Neural progenitor cell (in vitro differentiated cells): ENCODE results near the gene SUSD1. TPM values are rescaled to one million over a fixed set of nuclear protein-coding genes. Genes with fewer than 3 reads are reported as not detected.

ENCODE experiments used
- DNase-seq: peaks from one replicate; pipeline ENCODE4 v3.0.0-alpha.2; 2016; ENCODE audit warnings: low spot score
- H2AFZ ChIP-seq: fragments of 200-600 bp; sonication (generic); replicated peaks from 2 replicates; pipeline ENCODE4 v1.6.1; 2016; ENCODE audit warnings: antibody characterized with exemption
- H3F3A ChIP-seq: fragments of 200-600 bp; sonication (generic); 2 replicates; pipeline ENCODE4 v1.6.1; 2016; ENCODE audit warnings: antibody characterized with exemption, low read depth
- H3K27ac ChIP-seq: fragments of 200-600 bp; sonication (generic); 2 replicates; pipeline ENCODE4 v1.5.1; 2016; ENCODE audit warnings: mild to moderate bottlenecking
- H3K27me3 ChIP-seq: fragments of 200-600 bp; sonication (generic); 2 replicates; pipeline ENCODE4 v1.6.1; 2016; ENCODE audit warnings: mild to moderate bottlenecking, moderate library complexity
- H3K36me3 ChIP-seq: fragments of 200-600 bp; sonication (generic); 2 replicates; pipeline ENCODE4 v1.5.1; 2016
- H3K4me1 ChIP-seq: fragments of 200-600 bp; sonication (generic); 2 replicates; pipeline ENCODE4 v1.6.1; 2016; ENCODE audit warnings: mixed run types
- H3K4me2 ChIP-seq: fragments of 200-600 bp; sonication (generic); 2 replicates; pipeline ENCODE4 v1.6.1; 2016
- H3K4me3 ChIP-seq: fragments of 200-600 bp; sonication (generic); 2 replicates; pipeline ENCODE4 v1.5.1; 2016
- H3K79me2 ChIP-seq: fragments of 200-600 bp; sonication (generic); 2 replicates; pipeline ENCODE4 v1.6.1; 2016; ENCODE audit warnings: low read depth
- H3K9ac ChIP-seq: fragments of 200-600 bp; sonication (generic); 2 replicates; pipeline ENCODE4 v1.6.1; 2016
- H3K9me3 ChIP-seq: fragments of 200-600 bp; sonication (generic); 2 replicates; pipeline ENCODE4 v1.5.1; 2016; ENCODE audit warnings: low read depth
- H4K20me1 ChIP-seq: fragments of 200-600 bp; sonication (generic); 2 replicates; pipeline ENCODE4 v1.6.1; 2016; ENCODE audit warnings: low read depth
- H3K27ac Mint-ChIP-seq: 3 replicates; pipeline ENCODE4 v1.8.0; 2021; ENCODE audit warnings: mixed read lengths
- H3K27me3 Mint-ChIP-seq: 2 replicates; pipeline ENCODE4 v1.8.0; 2022; ENCODE audit warnings: low read depth, mild to moderate bottlenecking, inconsistent platforms, moderate library complexity, mixed read lengths; ENCODE audit not compliant: insufficient read depth
- H3K36me3 Mint-ChIP-seq: 3 replicates; pipeline ENCODE4 v1.8.0; 2021; ENCODE audit warnings: mixed read lengths
- H3K4me1 Mint-ChIP-seq: 3 replicates; pipeline ENCODE4 v1.8.0; 2021; ENCODE audit warnings: mixed read lengths
- H3K4me3 Mint-ChIP-seq: 3 replicates; pipeline ENCODE4 v1.8.0; 2021; ENCODE audit warnings: mild to moderate bottlenecking, moderate library complexity, mixed read lengths
- H3K9me3 Mint-ChIP-seq: 3 replicates; pipeline ENCODE4 v1.8.0; 2020; ENCODE audit warnings: mixed read lengths
- CTCF ChIP-seq: fragments of 200-600 bp; sonication (generic); IDR thresholded peaks from 2 replicates; pipeline ENCODE4 v1.5.1; 2017; ENCODE audit warnings: antibody characterized with exemption, mild to moderate bottlenecking
- EZH2 ChIP-seq: fragments of 200-600 bp; sonication (generic); IDR thresholded peaks from 2 replicates; pipeline ENCODE4 v1.6.1; 2017; ENCODE audit warnings: antibody characterized with exemption, mild to moderate bottlenecking, moderate library complexity
- EZH2phosphoT487 ChIP-seq: fragments of 200-600 bp; sonication (generic); IDR thresholded peaks from 2 replicates; pipeline ENCODE4 v1.6.1; 2017; ENCODE audit warnings: antibody characterized with exemption
- total RNA-seq: library from RNA; depleted of rRNA; stranded (reverse); fragments of >200 nt; gene quantifications from 2 replicates; pipeline ENCODE4 v1.2.3, GENCODE V29; 2015; ENCODE audit warnings: low replicate concordance

The SUSD1 gene
- total RNA-seq, 1 donor from 2014 or later = 12.0 TPM

- no peaks in the 10 kb centered on the region for H3K9me3 ChIP-seq
- no peak overlapping the region for H3K4me2 ChIP-seq
- no peaks in the 10 kb centered on the region for H3K36me3 ChIP-seq
- Mint-ChIP-seq H3K27ac (no peak overlapping the region), H3K9me3 (peaks cover under 1% of the 10 kb centered on the region), H3K4me3 (no peak overlapping the region), H3K36me3 (no peaks in the 10 kb centered on the region), H3K4me1 (peaks cover 4% of the 10 kb centered on the region), H3K27me3 (peaks cover 2% of the 10 kb centered on the region)
- H2AFZ ChIP-seq = no peak overlapping the region
- TF ChIP-seq EZH2 = no peak
- no peak for TF ChIP-seq CTCF
- TF ChIP-seq EZH2phosphoT487 = no peak
- peaks cover 14% of the 10 kb centered on the region for H3K4me1 ChIP-seq
- H3K79me2 ChIP-seq = no peaks in the 10 kb centered on the region
- H4K20me1 ChIP-seq = no peaks in the 10 kb centered on the region
- H3K9ac ChIP-seq = no peak overlapping the region
- no peaks in the 10 kb centered on the region for H3K27me3 ChIP-seq
- H3K4me3 ChIP-seq = no peak overlapping the region
- no peak for DNase-seq
- H3F3A ChIP-seq = peaks cover 13% of the 10 kb centered on the region
- H3K27ac ChIP-seq = no peak overlapping the region
These were observed 142.4 kb downstream of the SUSD1 start for GRCh38 chr9:112032743-112033142.

GRCh38 chr9:112032009-112032408 lies 143.1 kb downstream of the SUSD1 start:
- Histone ChIP-seq H3K4me1 (peaks cover 8% of the 10 kb centered on the region), H3K4me3 (no peak overlapping the region), H3K4me2 (no peak overlapping the region), H3K9me3 (no peaks in the 10 kb centered on the region), H3K9ac (no peak overlapping the region), H4K20me1 (no peaks in the 10 kb centered on the region), H3F3A (peaks cover 6% of the 10 kb centered on the region), H3K27me3 (no peaks in the 10 kb centered on the region), H2AFZ (no peak overlapping the region), H3K79me2 (no peaks in the 10 kb centered on the region), H3K27ac (no peak overlapping the region), H3K36me3 (no peaks in the 10 kb centered on the region)
- H3K27ac Mint-ChIP-seq = no peak overlapping the region
- H3K9me3 Mint-ChIP-seq = no peaks in the 10 kb centered on the region
- H3K4me1 Mint-ChIP-seq = peaks cover 4% of the 10 kb centered on the region
- no peak overlapping the region for H3K4me3 Mint-ChIP-seq
- H3K36me3 Mint-ChIP-seq = no peaks in the 10 kb centered on the region
- TF ChIP-seq EZH2phosphoT487 (no peak), CTCF (no peak), EZH2 (no peak)
- H3K27me3 Mint-ChIP-seq = peaks cover 2% of the 10 kb centered on the region
- no peak for DNase-seq

GRCh38 chr9:112031400-112031799 lies 143.7 kb downstream of the SUSD1 start:
- H3K4me1 Mint-ChIP-seq = peaks cover 4% of the 10 kb centered on the region
- Histone ChIP-seq H4K20me1 (no peaks in the 10 kb centered on the region), H3K27me3 (no peaks in the 10 kb centered on the region), H3K36me3 (no peaks in the 10 kb centered on the region), H3F3A (no peaks in the 10 kb centered on the region), H3K9me3 (no peaks in the 10 kb centered on the region), H3K79me2 (no peaks in the 10 kb centered on the region), H3K4me2 (no peak overlapping the region), H3K27ac (no peak overlapping the region), H3K4me1 (peaks cover 5% of the 10 kb centered on the region), H2AFZ (no peak overlapping the region), H3K4me3 (no peak overlapping the region), H3K9ac (no peak overlapping the region)
- DNase-seq = no peak
- H3K27me3 Mint-ChIP-seq = peaks cover 2% of the 10 kb centered on the region
- no peak overlapping the region for H3K27ac Mint-ChIP-seq
- no peaks in the 10 kb centered on the region for H3K36me3 Mint-ChIP-seq
- H3K9me3 Mint-ChIP-seq = no peaks in the 10 kb centered on the region
- H3K4me3 Mint-ChIP-seq = no peak overlapping the region
- TF ChIP-seq EZH2phosphoT487 = no peak
- no peak for TF ChIP-seq CTCF
- no peak for TF ChIP-seq EZH2
